ENCODE data around the gene NEUROD4. TPM values are rescaled to one million over a fixed set of nuclear protein-coding genes. Genes with fewer than 3 reads are reported as not detected.

Gene NEUROD4
- total and polyA plus RNA-seq, 4 experiments from 2014 or later = 0.09 TPM; not detected in 3

DNA sequence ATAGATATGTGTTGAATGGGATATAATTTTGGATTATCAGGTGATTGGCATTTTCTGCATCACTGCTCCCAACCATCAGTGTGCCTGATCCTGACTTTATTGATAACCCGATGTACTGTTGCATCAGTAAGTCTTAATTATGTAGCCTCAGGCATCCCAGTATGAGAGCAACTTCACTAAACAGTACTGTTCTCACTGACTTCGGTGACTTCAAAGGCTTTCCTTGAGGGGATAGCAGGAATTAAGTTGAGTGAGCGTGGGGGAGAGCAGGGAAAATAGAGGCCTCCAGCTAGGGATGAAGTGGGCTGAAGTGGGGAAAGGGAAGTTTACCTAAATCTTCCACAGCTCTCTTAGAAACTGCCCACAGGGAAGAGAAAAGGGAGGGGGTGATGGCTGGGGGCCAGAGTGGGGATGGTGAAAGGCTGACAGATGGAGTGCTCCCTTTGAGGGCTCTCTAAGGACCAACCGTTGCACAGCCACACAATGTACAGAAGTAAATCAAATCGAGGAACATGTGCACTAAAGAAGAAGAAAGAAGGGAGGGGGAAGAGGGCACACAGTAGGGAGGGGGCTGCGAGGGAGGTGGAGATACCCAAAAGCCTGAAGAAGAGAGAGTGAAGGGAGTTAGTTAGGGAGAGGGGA, 10.7 kb upstream of the NEUROD4 start:
- no peaks in the 10 kb centered on the region for H3K36me3 ChIP-seq (ENCODE audit: insufficient read depth, low read length)
- no peaks in the 10 kb centered on the region for H3K9me3 ChIP-seq (ENCODE audit: control insufficient read depth in 1 of 2, low read length in 2 of 2)
- Mint-ChIP-seq H3K4me1 (no peaks in the 10 kb centered on the region), H3K27me3 (peaks cover 2 to 5% of the 10 kb centered on the region in 2 donors), H3K4me3 (no peak overlapping the region), H3K9me3 (peaks cover 0 to 26% (median 16%) of the 10 kb centered on the region in 8 donors), H3K36me3 (peaks cover 6 to 27% of the 10 kb centered on the region in 2 donors), H3K27ac (no peak overlapping the region)
- ChIA-PET CTCF (ENCODE audit: partially characterized antibody) (interaction anchor here (1.0 to 3.5 kb wide), 4 partner anchors 11 to 63 kb away, joined by 3 to 17 read pairs (median 6); no protein-coding TSS in a partner anchor), POLR2A (ENCODE audit: partially characterized antibody) (no interaction called here)
- H3K4me1 ChIP-seq (ENCODE audit: insufficient read depth, low read length) = no peaks in the 10 kb centered on the region
- no peak for DNase-seq
- no peak overlapping the region for H3K27ac ChIP-seq (ENCODE audit: low read depth, low read length)
- no peak overlapping the region for H3K4me3 ChIP-seq (ENCODE audit: low read length in 2 of 2)
- intact Hi-C loops (cut with micrococcal nuclease) = no loop called here
- H3K27me3 ChIP-seq (ENCODE audit: insufficient read depth, low read length) = no peaks in the 10 kb centered on the region

DNA sequence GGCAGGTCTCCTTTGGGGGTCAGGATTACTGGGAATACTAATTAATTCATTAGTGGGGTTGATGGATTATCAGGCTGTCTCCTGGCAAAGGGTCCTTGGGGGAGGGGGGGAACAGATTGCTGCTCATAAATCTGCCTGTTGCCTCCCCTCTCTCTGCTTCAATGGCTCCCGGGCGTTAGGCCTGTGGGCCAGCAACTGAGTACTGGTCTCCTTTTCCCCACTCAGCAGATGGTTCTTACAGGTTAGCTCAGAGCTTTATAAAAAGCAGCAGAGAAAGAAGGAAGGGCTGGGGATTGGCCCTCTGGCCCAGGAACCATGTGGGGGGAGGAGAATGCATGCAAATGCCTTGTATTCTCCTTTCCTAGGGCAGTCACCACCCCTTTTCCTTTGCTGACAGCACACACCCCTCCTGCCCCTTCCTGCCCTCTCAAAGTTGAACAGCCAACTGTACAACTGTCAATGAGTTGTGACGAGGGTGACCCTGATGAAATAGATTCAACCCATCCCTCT, 2.3 kb upstream of the NEUROD4 start:
- H3K27me3 Mint-ChIP-seq = peaks cover 19 to 31% of the 10 kb centered on the region in 2 donors
- CTCF ChIA-PET (ENCODE audit: partially characterized antibody) = no interaction called here
- H3K27ac Mint-ChIP-seq = no peak overlapping the region

DNA sequence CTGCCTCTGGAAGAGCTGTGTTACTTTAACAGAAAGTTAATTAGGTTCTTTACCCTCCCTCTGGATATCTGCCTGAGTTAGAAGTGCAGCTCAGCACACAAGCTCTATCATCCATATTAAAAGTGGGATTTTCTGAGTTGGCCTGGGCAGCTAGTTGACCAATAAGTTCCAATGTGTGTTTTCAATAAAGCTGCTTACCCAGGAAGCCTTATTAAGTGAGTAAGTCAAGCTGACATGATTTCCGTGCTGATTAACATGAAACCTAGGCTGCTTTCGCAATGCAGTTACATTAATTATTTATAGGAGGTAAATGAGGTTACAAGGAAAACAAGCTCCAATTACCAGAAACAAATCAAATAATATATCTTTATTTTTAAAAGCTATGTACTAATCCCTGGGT, 4.8 kb downstream of the NEUROD4 start:
- peaks cover 27 to 30% of the 10 kb centered on the region in 2 donors for H3K27me3 Mint-ChIP-seq
- H3K36me3 ChIP-seq (ENCODE audit: insufficient read depth, low read length) = no peaks in the 10 kb centered on the region
- peaks cover 0 to 4% (median 0%) of the 10 kb centered on the region in 8 donors for H3K9me3 Mint-ChIP-seq
- no peak overlapping the region for H3K27ac Mint-ChIP-seq
- intact Hi-C loops (cut with micrococcal nuclease) = no loop called here
- CTCF ChIA-PET (ENCODE audit: partially characterized antibody) = interaction anchor here (1.0 to 2.5 kb wide), 2 partner anchors 31 to 43 kb away, joined by 3 to 9 read pairs; no protein-coding TSS in a partner anchor
- no peaks in the 10 kb centered on the region for H3K9me3 ChIP-seq (ENCODE audit: control insufficient read depth in 1 of 2, low read length in 2 of 2)
- POLR2A ChIA-PET (ENCODE audit: partially characterized antibody) = no interaction called here
- H3K4me3 ChIP-seq (ENCODE audit: low read length in 2 of 2) = no peak overlapping the region
- H3K36me3 Mint-ChIP-seq = peaks cover 0 to 2% of the 10 kb centered on the region in 2 donors
- H3K27ac ChIP-seq (ENCODE audit: low read depth, low read length) = no peak overlapping the region
- no peaks in the 10 kb centered on the region for H3K4me1 ChIP-seq (ENCODE audit: insufficient read depth, low read length)
- no peak overlapping the region for H3K4me3 Mint-ChIP-seq
- H3K27me3 ChIP-seq (ENCODE audit: insufficient read depth, low read length) = peaks cover 17% of the 10 kb centered on the region
- H3K4me1 Mint-ChIP-seq = peaks cover 0 to 7% (median 5%) of the 10 kb centered on the region in 4 donors
- DNase-seq = no peak

More for the DNA sequence above, 2.3 kb upstream of the NEUROD4 start:
- H3K36me3 ChIP-seq (ENCODE audit: insufficient read depth, low read length) = no peaks in the 10 kb centered on the region
- DNase-seq = no peak
- no peak overlapping the region for H3K27ac ChIP-seq (ENCODE audit: low read depth, low read length)
- H3K4me3 Mint-ChIP-seq = no peak overlapping the region
- H3K4me1 Mint-ChIP-seq = peaks cover 0 to 7% (median 5%) of the 10 kb centered on the region in 4 donors
- peaks cover 2 to 14% of the 10 kb centered on the region in 2 donors for H3K36me3 Mint-ChIP-seq
- POLR2A ChIA-PET (ENCODE audit: partially characterized antibody) = no interaction called here
- no peaks in the 10 kb centered on the region for H3K9me3 ChIP-seq (ENCODE audit: control insufficient read depth in 1 of 2, low read length in 2 of 2)
- no peaks in the 10 kb centered on the region for H3K4me1 ChIP-seq (ENCODE audit: insufficient read depth, low read length)
- H3K27me3 ChIP-seq (ENCODE audit: insufficient read depth, low read length) = peaks cover 21% of the 10 kb centered on the region
- H3K4me3 ChIP-seq (ENCODE audit: low read length in 2 of 2) = no peak overlapping the region
- H3K9me3 Mint-ChIP-seq = peaks cover 2 to 18% (median 12%) of the 10 kb centered on the region in 8 donors
- intact Hi-C loops (cut with micrococcal nuclease) = no loop called here

DNA sequence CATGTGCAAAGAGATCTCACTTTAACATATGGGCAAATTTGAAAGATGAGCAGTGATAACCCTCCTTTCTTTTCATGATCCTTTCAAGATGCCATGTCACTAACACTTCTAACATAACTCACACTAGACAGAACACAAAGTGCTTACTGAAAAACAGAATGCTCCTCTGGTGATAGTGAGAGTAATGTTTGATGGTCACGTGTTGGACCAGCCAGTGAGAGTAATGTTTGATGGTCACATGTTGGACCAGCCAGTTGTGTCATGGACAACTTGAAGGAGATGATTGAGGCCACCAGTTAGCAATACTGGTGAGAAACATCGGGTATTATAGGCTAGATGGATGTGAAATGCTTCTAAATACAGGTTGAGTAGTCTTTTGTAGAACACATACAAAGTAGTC, 5.7 kb downstream of the NEUROD4 start:
- CTCF ChIA-PET (ENCODE audit: partially characterized antibody) = interaction anchor here (2.5 kb wide), 1 partner anchor 32 kb away, joined by 9 read pairs; no protein-coding TSS in a partner anchor

DNA sequence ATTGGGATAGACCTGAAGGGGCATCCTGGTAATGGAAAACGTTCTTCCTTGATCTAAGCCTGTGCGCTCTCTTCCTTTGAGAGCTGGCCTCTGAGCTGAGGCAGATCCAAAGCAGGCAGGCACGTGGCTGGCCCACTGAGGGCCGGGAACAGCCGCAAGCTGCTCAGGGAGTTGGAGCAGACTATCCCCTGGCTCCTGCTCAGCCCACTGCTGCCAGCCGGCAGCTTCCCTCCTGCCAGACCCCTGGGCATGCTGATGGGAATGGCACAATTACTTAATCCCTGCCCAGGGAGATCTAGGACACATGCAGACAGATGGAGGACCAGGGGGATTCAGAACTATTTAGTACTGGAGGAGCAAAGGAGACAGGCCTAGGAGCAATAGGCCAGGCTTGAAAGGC, 14.4 kb downstream of the NEUROD4 start:
- H3K4me1 Mint-ChIP-seq = peaks cover 26 to 42% (median 30%) of the 10 kb centered on the region in 4 donors
- peaks cover 21% of the 10 kb centered on the region for H3K4me1 ChIP-seq (ENCODE audit: insufficient read depth, low read length)
- DNase-seq = no peak
- intact Hi-C loops (cut with micrococcal nuclease) = no loop called here
- H3K27ac ChIP-seq (ENCODE audit: low read depth, low read length) = no peak overlapping the region
- no peak overlapping the region for H3K4me3 Mint-ChIP-seq
- peaks cover 0 to 2% (median 0%) of the 10 kb centered on the region in 8 donors for H3K9me3 Mint-ChIP-seq
- ChIA-PET POLR2A (ENCODE audit: partially characterized antibody) (no interaction called here), CTCF (ENCODE audit: partially characterized antibody) (interaction anchor here (1.0 to 3.3 kb wide), 3 partner anchors 33 to 41 kb away, joined by 3 to 19 read pairs (median 9); no protein-coding TSS in a partner anchor)
- H3K36me3 ChIP-seq (ENCODE audit: insufficient read depth, low read length) = no peaks in the 10 kb centered on the region
- H3K27me3 ChIP-seq (ENCODE audit: insufficient read depth, low read length) = no peaks in the 10 kb centered on the region
- no peak overlapping the region for H3K27ac Mint-ChIP-seq
- H3K9me3 ChIP-seq (ENCODE audit: control insufficient read depth in 1 of 2, low read length in 2 of 2) = no peaks in the 10 kb centered on the region
- H3K36me3 Mint-ChIP-seq = no peaks in the 10 kb centered on the region
- peaks cover 0 to 3% of the 10 kb centered on the region in 2 donors for H3K27me3 Mint-ChIP-seq
- H3K4me3 ChIP-seq (ENCODE audit: low read length in 2 of 2) = no peak overlapping the region

More for the DNA sequence above, 5.7 kb downstream of the NEUROD4 start:
- peaks cover 20 to 27% of the 10 kb centered on the region in 2 donors for H3K27me3 Mint-ChIP-seq
- POLR2A ChIA-PET (ENCODE audit: partially characterized antibody) = no interaction called here
- DNase-seq = no peak
- Histone ChIP-seq H3K9me3 (ENCODE audit: control insufficient read depth in 1 of 2, low read length in 2 of 2) (no peaks in the 10 kb centered on the region), H3K4me3 (ENCODE audit: low read length in 2 of 2) (no peak overlapping the region), H3K27me3 (ENCODE audit: insufficient read depth, low read length) (peaks cover 11% of the 10 kb centered on the region), H3K4me1 (ENCODE audit: insufficient read depth, low read length) (no peaks in the 10 kb centered on the region), H3K36me3 (ENCODE audit: insufficient read depth, low read length) (no peaks in the 10 kb centered on the region), H3K27ac (ENCODE audit: low read depth, low read length) (no peak overlapping the region)
- no peaks in the 10 kb centered on the region for H3K4me1 Mint-ChIP-seq
- H3K27ac Mint-ChIP-seq = no peak overlapping the region
- H3K4me3 Mint-ChIP-seq = no peak overlapping the region
- H3K9me3 Mint-ChIP-seq = peaks cover 0 to 2% (median 0%) of the 10 kb centered on the region in 8 donors
- no peaks in the 10 kb centered on the region for H3K36me3 Mint-ChIP-seq
- intact Hi-C loops (cut with micrococcal nuclease) = no loop called here

DNA sequence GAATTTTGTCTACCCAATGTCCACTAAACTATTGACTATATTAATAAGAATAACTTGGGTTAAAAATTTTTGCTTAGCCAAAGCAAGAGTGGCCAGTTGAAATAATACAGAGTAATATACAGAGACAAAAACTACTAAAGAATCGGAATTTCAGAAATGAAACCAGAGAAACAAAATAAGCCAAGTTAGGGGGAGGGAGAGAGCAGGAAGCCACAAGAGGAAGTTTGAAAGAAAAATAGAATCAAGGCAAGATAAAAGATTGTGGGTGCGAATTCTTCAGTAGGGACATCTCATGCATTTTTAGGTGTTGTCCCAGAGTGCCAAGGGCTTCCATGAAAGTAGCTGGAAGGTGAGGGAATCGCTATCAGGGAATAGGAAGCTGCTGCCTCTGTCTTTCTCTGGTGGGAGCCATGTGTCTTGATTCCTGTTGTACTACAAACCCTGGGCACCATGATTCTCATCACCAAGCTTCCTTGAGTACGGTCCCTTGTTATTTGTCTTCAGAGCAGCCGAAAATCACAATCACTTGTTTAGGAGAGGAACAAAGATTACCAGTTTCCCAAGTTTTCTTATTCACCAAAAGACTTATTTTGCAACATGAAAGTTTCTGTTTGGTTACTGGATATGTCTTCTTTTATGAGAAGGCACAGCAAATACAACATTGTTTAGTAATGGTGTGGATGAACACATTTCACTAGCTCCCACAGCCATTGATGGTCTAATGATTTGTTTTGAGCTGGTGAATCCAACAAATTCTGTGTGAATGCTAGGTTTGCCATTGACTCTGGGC, 16.7 kb downstream of the NEUROD4 start:
- H3K27me3 Mint-ChIP-seq = peaks cover 0 to 2% of the 10 kb centered on the region in 2 donors
- peak overlapping the region in 5 of 7 donors; percentile 4 to 62 (median 22) for H3K27ac Mint-ChIP-seq
- peak in 2 of 5 donors; percentile 8 for DNase-seq
- Histone ChIP-seq H3K27ac (ENCODE audit: low read depth, low read length) (no peak overlapping the region), H3K36me3 (ENCODE audit: insufficient read depth, low read length) (no peaks in the 10 kb centered on the region), H3K9me3 (ENCODE audit: control insufficient read depth in 1 of 2, low read length in 2 of 2) (no peaks in the 10 kb centered on the region), H3K27me3 (ENCODE audit: insufficient read depth, low read length) (no peaks in the 10 kb centered on the region), H3K4me1 (ENCODE audit: insufficient read depth, low read length) (peaks cover 21% of the 10 kb centered on the region), H3K4me3 (ENCODE audit: low read length in 2 of 2) (no peak overlapping the region)
- H3K4me1 Mint-ChIP-seq = peaks cover 26 to 44% (median 32%) of the 10 kb centered on the region in 4 donors
- CTCF ChIA-PET (ENCODE audit: partially characterized antibody) = interaction anchor here (0.7 to 3.8 kb wide), 5 partner anchors 8 to 50 kb away, joined by 3 to 24 read pairs (median 3); no protein-coding TSS in a partner anchor
- H3K36me3 Mint-ChIP-seq = no peaks in the 10 kb centered on the region
- H3K4me3 Mint-ChIP-seq = peak overlapping the region; percentile 40 to 81 (median 66)
- intact Hi-C loops (cut with micrococcal nuclease) = no loop called here
- POLR2A ChIA-PET (ENCODE audit: partially characterized antibody) = no interaction called here
- H3K9me3 Mint-ChIP-seq = peaks cover 0 to 2% (median 0%) of the 10 kb centered on the region in 8 donors

All from CD4-positive, alpha-beta memory T cell (primary cell).